Tibial artery (tissue), 4 donors: ENCODE data around the gene CHST11.

Experiments
- DNase-seq, 2 donors: peaks; one replicate each; pipeline ENCODE4 v3.0.0-alpha.2; 2019
- H3K27ac ChIP-seq, 2 donors: fragments of 200-600 bp; sonication (generic) in 1 of 2; 1 replicate in 1 of 2; 2 replicates in 1 of 2; pipeline ENCODE4 v1.5.1; 2018 to 2019; ENCODE audit warnings: mild to moderate bottlenecking in 1 of 2
- H3K27me3 ChIP-seq, 2 donors: fragments of 200-600 bp; sonication (generic) in 1 of 2; one replicate each; pipeline versions ENCODE4 v1.5.1 to v1.6.0; 2016 to 2019
- H3K36me3 ChIP-seq, 3 donors: fragments of 200-600 bp; sonication (generic) in 2 of 3; one replicate each; pipeline ENCODE4 v1.5.1; 2016 to 2019; ENCODE audit warnings: mild to moderate bottlenecking in 2 of 3
- H3K4me1 ChIP-seq, 4 donors: fragments of 200-600 bp; sonication (generic) in 2 of 4; 1 replicate in 3 of 4; 2 replicates in 1 of 4; pipeline ENCODE4 v1.5.1; 2016 to 2019
- H3K4me3 ChIP-seq, 2 donors: fragments of 200-600 bp; sonication (generic) in 1 of 2; 1 replicate in 1 of 2; 2 replicates in 1 of 2; pipeline ENCODE4 v1.5.1; 2018 to 2019; ENCODE audit warnings: mild to moderate bottlenecking in 2 of 2
- H3K9me3 ChIP-seq, 3 donors: fragments of 200-600 bp; sonication (generic) in 1 of 3; one replicate each; pipeline ENCODE4 v1.5.1; 2016 to 2019
- intact Hi-C: fragments of 100-400 bp; cut with DNase I; formaldehyde crosslinking; loops from one replicate; pipeline ENCODE4 v1.15.0; 2023; ENCODE audit warnings: low total_unique reads
- TF ChIP-seq, protein P1 (sequence below), 2 experiments: fragments of 200-600 bp in 1 of 2; fragments of 450-650 bp in 1 of 2; IDR thresholded peaks; one replicate each; pipeline ENCODE4 v1.5.1; 2017 to 2019; ENCODE audit warnings: antibody characterized with exemption in 2 of 2, mild to moderate bottlenecking in 1 of 2, moderate library complexity in 1 of 2

CHST11 gene

DNA sequence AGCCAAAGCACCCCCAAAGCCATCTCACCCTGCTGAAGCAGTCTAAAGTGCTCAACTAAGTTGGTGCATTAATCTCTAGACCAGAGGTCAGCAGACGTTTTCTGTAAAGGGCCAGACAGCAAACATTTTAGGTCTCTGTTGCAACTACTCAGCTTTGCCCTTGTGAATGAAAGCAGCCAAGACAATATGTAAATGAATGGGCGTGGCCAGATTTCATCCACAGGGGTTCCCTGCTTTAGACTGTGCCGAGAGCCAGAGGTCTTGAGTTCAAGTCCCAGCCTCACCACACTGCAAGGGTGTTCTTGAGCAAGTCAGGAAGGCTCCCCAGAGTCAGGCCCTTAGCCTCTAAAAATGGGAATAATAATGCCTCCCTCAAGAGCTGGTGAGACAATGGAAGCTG is 166.2 kb downstream of the CHST11 start:
- no peak for DNase-seq
- H3K4me3 ChIP-seq: no peak overlapping the region
- intact Hi-C loops: no loop called here
- H3K27ac ChIP-seq: no peak overlapping the region
- no peaks in the 10 kb centered on the region for H3K27me3 ChIP-seq
- H3K9me3 ChIP-seq: no peaks in the 10 kb centered on the region
- TF ChIP-seq, protein P1, sequence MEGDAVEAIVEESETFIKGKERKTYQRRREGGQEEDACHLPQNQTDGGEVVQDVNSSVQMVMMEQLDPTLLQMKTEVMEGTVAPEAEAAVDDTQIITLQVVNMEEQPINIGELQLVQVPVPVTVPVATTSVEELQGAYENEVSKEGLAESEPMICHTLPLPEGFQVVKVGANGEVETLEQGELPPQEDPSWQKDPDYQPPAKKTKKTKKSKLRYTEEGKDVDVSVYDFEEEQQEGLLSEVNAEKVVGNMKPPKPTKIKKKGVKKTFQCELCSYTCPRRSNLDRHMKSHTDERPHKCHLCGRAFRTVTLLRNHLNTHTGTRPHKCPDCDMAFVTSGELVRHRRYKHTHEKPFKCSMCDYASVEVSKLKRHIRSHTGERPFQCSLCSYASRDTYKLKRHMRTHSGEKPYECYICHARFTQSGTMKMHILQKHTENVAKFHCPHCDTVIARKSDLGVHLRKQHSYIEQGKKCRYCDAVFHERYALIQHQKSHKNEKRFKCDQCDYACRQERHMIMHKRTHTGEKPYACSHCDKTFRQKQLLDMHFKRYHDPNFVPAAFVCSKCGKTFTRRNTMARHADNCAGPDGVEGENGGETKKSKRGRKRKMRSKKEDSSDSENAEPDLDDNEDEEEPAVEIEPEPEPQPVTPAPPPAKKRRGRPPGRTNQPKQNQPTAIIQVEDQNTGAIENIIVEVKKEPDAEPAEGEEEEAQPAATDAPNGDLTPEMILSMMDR (IDR thresholded peaks at IDR 0.05): no peak
- no peaks in the 10 kb centered on the region for H3K36me3 ChIP-seq
- peaks cover 0 to 46% (median 24%) of the 10 kb centered on the region in 4 donors for H3K4me1 ChIP-seq

DNA sequence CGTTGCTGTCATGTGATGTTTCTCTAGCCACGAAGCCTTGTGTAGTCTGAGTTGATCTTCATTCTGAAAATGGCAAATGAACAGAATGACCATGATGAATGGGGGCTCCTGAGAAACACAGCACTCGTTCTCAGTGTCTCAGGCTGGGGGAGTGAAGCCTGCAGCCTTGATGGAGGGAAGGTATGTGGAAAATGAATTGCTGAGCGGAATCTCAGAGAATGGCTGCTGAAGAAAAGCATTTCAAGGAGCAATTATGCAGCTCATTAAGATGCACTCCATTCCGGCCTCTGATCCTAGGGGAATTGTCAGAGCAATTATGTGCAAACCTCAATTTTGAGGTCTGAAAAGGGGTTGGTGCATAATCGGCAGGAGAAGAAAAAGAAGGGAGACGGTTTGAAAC is 167.1 kb downstream of the CHST11 start:
- no peaks in the 10 kb centered on the region for H3K36me3 ChIP-seq
- TF ChIP-seq, protein P1 (IDR thresholded peaks at IDR 0.05): no peak
- no peaks in the 10 kb centered on the region for H3K9me3 ChIP-seq
- no peaks in the 10 kb centered on the region for H3K27me3 ChIP-seq
- intact Hi-C loops: no loop called here
- no peak for DNase-seq
- no peak overlapping the region for H3K27ac ChIP-seq
- no peak overlapping the region for H3K4me3 ChIP-seq
- peaks cover 0 to 53% (median 31%) of the 10 kb centered on the region in 4 donors for H3K4me1 ChIP-seq

DNA sequence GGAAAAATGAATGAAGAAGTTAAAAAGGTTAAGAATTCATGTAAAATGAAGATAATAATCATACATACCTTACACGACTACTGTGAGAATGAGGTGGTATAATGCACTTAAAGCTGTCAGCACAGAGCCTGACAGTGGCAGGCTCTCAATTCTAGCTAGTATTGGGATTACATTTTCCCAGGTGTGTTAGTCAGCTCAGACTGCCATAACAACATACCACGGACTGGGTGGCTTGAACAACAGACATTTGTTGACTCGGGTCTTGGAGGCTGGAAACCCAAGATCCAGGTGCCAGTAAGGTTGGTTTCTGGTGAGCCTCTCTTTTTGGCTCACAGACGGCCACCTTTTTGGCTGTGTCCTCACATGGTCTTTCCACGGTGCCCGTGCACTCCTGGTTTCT is 167.8 kb downstream of the CHST11 start:
- intact Hi-C loops: no loop called here
- DNase-seq: no peak
- Histone ChIP-seq H3K4me1 (peaks cover 0 to 46% (median 29%) of the 10 kb centered on the region in 4 donors), H3K4me3 (no peak overlapping the region), H3K27ac (no peak overlapping the region), H3K36me3 (no peaks in the 10 kb centered on the region), H3K27me3 (no peaks in the 10 kb centered on the region), H3K9me3 (no peaks in the 10 kb centered on the region)
- TF ChIP-seq, protein P1 (IDR thresholded peaks at IDR 0.05): no peak

DNA sequence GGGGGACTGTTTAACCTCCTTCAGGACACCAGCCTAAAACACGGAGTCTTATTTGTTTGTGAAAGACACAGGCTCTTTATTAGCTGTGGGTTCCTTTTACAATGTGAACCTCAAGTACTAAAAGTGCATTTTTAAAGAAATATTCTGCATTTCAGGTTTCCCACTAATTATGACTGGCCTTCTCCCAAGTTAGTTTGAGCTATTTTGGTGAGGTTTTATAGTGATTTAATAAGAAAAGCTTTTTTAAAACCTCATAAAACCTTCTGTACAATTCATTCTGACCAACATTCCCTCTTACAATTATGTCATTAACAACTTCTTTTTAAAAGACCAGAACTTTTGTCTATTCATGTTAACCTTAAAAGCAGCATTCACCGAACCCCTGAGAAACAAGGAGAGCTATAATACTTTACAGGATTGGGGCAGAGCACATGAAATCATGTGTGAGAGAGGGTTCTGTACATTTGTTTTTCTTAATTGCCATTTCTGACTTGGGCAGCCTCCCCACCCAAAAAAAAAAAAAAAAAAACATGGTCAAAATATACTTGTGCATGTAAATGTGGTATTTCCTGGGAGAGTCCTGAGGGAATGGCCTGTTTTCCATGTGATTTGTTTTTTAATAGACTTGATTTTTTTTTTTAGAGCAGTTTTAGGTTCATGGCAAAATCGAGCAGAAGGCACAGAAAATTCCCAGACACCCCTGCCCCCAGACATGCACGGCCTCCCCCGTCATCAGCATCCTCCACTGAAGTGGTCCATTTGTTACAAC is 169.5 kb downstream of the CHST11 start:
- peak overlapping the region; percentile 45 to 58 for H3K27ac ChIP-seq
- H3K27me3 ChIP-seq: no peaks in the 10 kb centered on the region
- H3K4me1 ChIP-seq: peaks cover 0 to 35% (median 24%) of the 10 kb centered on the region in 4 donors
- no peak overlapping the region for H3K4me3 ChIP-seq
- H3K9me3 ChIP-seq: no peaks in the 10 kb centered on the region
- DNase-seq: no peak
- no peaks in the 10 kb centered on the region for H3K36me3 ChIP-seq
- intact Hi-C loops: no loop called here
- TF ChIP-seq, protein P1 (IDR thresholded peaks at IDR 0.05): no peak

DNA sequence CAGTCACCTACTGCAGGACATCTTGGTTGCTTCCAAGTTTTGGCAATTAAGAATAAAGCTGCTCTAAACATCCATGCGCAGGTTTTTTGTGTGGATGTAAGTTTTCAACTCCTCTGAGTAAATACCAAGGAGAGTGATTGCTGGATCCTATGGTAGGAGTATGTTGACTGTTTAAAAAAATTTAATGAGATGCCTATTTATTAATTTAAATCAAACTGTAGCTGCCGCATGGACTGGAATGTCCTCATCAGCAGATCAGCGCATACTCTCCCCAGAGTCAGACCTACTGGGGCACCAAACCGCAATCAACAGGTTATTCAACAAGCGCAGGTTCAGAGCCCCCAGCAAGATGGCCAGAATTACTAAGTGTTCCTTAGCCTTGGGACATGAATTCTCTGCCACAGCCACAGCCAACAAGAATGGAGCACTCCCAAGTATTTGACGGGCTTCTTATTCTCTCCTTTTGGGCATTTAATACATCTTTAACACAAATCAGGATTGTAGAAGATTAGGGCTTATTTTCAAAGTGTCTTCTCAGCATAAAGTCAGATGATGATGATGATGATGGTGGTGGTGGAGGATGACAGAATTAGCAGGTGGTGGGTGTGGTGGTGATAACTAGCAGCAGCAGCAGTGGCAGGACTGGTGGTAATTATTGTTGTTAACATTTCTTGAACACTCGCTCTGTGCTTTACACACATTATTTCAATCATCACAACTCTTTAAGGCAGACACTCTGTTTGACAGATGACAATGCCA is 170.7 kb downstream of the CHST11 start:
- H3K4me3 ChIP-seq: no peak overlapping the region
- TF ChIP-seq, protein P1 (IDR thresholded peaks at IDR 0.05): no peak
- H3K9me3 ChIP-seq: no peaks in the 10 kb centered on the region
- H3K27me3 ChIP-seq: no peaks in the 10 kb centered on the region
- intact Hi-C loops: no loop called here
- peaks cover 0 to 33% (median 23%) of the 10 kb centered on the region in 4 donors for H3K4me1 ChIP-seq
- peak overlapping the region; percentile 57 to 58 for H3K27ac ChIP-seq
- DNase-seq: no peak
- H3K36me3 ChIP-seq: no peaks in the 10 kb centered on the region
